IMR-90 (cell line): ENCODE data around the gene SH2B3. TPM values are rescaled to one million over a fixed set of nuclear protein-coding genes. Genes with fewer than 3 reads are reported as not detected.

Experiments
- ATAC-seq: fragments of 200-7000 bp; cut with Tn5 transposase; 2 replicates; pipeline ENCODE4 v1.9.1; 2020; ENCODE audit warnings: low read depth, mild to moderate bottlenecking, moderate library complexity
- BruUV-seq: library from RNA; stranded (reverse); fragments of 400-500 nt; replicated peaks from 2 replicates; lab custom pipeline; 2021; lab: Mats Ljungman, UMichigan
- CTCF ChIA-PET: fragments of 300-600 bp; formaldehyde crosslinking; extraction: SDS; loops from one replicate; lab custom pipeline; 2021; ENCODE audit warnings: antibody characterized with exemption; lab: Yijun Ruan, JAX
- POLR2A ChIA-PET: fragments of 300-600 bp; sonication (Branson Sonifier 250); formaldehyde crosslinking; loops from one replicate; lab custom pipeline; 2022; ENCODE audit warnings: antibody characterized with exemption; ENCODE audit not compliant: unreplicated experiment; lab: Charles Lee
- DNase-seq: peaks from one replicate; pipeline ENCODE4 v3.0.0; 2013
- H2AFZ ChIP-seq: replicated peaks from 2 replicates; pipeline ENCODE3; 2013; ENCODE audit warnings: low read length, mild to moderate bottlenecking; ENCODE audit not compliant: poor library complexity
- H2AK5ac ChIP-seq: 2 replicates; pipeline ENCODE4 v1.6.1; 2013; ENCODE audit warnings: low read depth, low read length, inconsistent platforms
- H2AK9ac ChIP-seq: replicated peaks from 2 replicates; pipeline ENCODE3; 2013; ENCODE audit warnings: mild to moderate bottlenecking, low read depth, low read length, moderate library complexity; ENCODE audit not compliant: poor library complexity
- H2BK120ac ChIP-seq: 2 replicates; pipeline ENCODE4 v1.6.1; 2013; ENCODE audit warnings: low read depth, low read length, inconsistent platforms
- H2BK15ac ChIP-seq: 3 replicates; pipeline ENCODE4 v1.6.1; 2013; ENCODE audit warnings: low read depth, low read length, inconsistent platforms
- H2BK20ac ChIP-seq: 2 replicates; pipeline ENCODE4 v1.6.1; 2013; ENCODE audit warnings: low read depth, mild to moderate bottlenecking, inconsistent platforms, low read length, moderate library complexity
- H2BK5ac ChIP-seq: 2 replicates; pipeline ENCODE4 v1.6.1; 2013; ENCODE audit warnings: mild to moderate bottlenecking, low read depth, low read length, inconsistent platforms; ENCODE audit not compliant: poor library complexity, severe bottlenecking
- H3K14ac ChIP-seq: replicated peaks from 2 replicates; pipeline ENCODE4 v1.6.1; 2013; ENCODE audit warnings: low read depth, low read length, inconsistent platforms
- H3K18ac ChIP-seq: 2 replicates; pipeline ENCODE4 v1.6.1; 2013; ENCODE audit warnings: low read depth, low read length, control low read depth
- H3K23ac ChIP-seq: 2 replicates; pipeline ENCODE4 v1.6.1; 2013; ENCODE audit warnings: low read depth, low read length, inconsistent platforms
- H3K27ac ChIP-seq: 2 replicates; pipeline ENCODE4 v1.5.1; 2013; ENCODE audit warnings: mild to moderate bottlenecking, control low read depth, low read length; ENCODE audit not compliant: insufficient read depth
- H3K27me3 ChIP-seq: 2 replicates; pipeline ENCODE4 v1.6.1; 2013; ENCODE audit warnings: low read length; ENCODE audit not compliant: control insufficient read depth, insufficient read depth
- H3K36me3 ChIP-seq: 2 replicates; pipeline ENCODE4 v1.6.1; 2013; ENCODE audit warnings: low read length, mixed read lengths; ENCODE audit not compliant: control insufficient read depth, insufficient read depth
- H3K4ac ChIP-seq: 2 replicates; pipeline ENCODE4 v1.6.1; 2013; ENCODE audit warnings: low read depth, low read length, inconsistent platforms
- H3K4me1 ChIP-seq: 2 replicates; pipeline ENCODE4 v1.6.1; 2013; ENCODE audit warnings: low read length, mixed read lengths; ENCODE audit not compliant: control insufficient read depth, insufficient read depth
- H3K4me2 ChIP-seq: 2 replicates; pipeline ENCODE4 v1.6.1; 2013; ENCODE audit warnings: low read depth, mild to moderate bottlenecking, control low read depth, low read length, moderate library complexity
- H3K4me3 ChIP-seq: 2 replicates; pipeline ENCODE4 v1.5.1; 2013; ENCODE audit warnings: low read depth, mild to moderate bottlenecking, control low read depth, low read length, moderate library complexity; ENCODE audit not compliant: insufficient read depth
- H3K56ac ChIP-seq: 2 replicates; pipeline ENCODE4 v1.6.1; 2013; ENCODE audit warnings: low read length, inconsistent platforms; ENCODE audit not compliant: insufficient read depth; ENCODE audit errors: extremely low read depth
- H3K79me1 ChIP-seq, 2 experiments: 2 replicates each; pipeline ENCODE4 v1.6.1; 2013; ENCODE audit warnings: low read length in 2 of 2, inconsistent platforms in 1 of 2, low read depth in 1 of 2
- H3K9ac ChIP-seq: 2 replicates; pipeline ENCODE4 v1.6.1; 2013; ENCODE audit warnings: low read depth, low read length, control low read depth
- H3K9me1 ChIP-seq: 2 replicates; pipeline ENCODE4 v1.6.1; 2013; ENCODE audit warnings: low read length, inconsistent platforms; ENCODE audit not compliant: insufficient read depth
- H3K9me3 ChIP-seq: 2 replicates; pipeline ENCODE4 v1.6.1; 2013; ENCODE audit warnings: low read length; ENCODE audit not compliant: control insufficient read depth, insufficient read depth
- H4K20me1 ChIP-seq: 2 replicates; pipeline ENCODE4 v1.6.1; 2013; ENCODE audit warnings: low read length, inconsistent platforms; ENCODE audit not compliant: insufficient read depth
- H4K5ac ChIP-seq: 2 replicates; pipeline ENCODE4 v1.6.1; 2013; ENCODE audit warnings: mild to moderate bottlenecking, low read depth, low read length, control low read depth
- H4K8ac ChIP-seq, 2 experiments: 2 replicates each; pipeline ENCODE4 v1.6.1; 2013; ENCODE audit warnings: low read depth in 2 of 2, low read length in 2 of 2, control low read depth in 1 of 2, inconsistent platforms in 1 of 2
- H4K91ac ChIP-seq: 2 replicates; pipeline ENCODE4 v1.6.1; 2013; ENCODE audit warnings: low read depth, low read length, inconsistent platforms; ENCODE audit not compliant: insufficient read depth
- BHLHE40 ChIP-seq: fragments of 150-350 bp; IDR thresholded peaks from 2 replicates; pipeline ENCODE4 v1.6.1; 2016; ENCODE audit warnings: mild to moderate bottlenecking, low read depth, low read length
- ELK1 ChIP-seq: fragments of 150-350 bp; IDR thresholded peaks from 2 replicates; pipeline ENCODE4 v1.6.1; 2016; ENCODE audit warnings: low read depth, mild to moderate bottlenecking, low read length, moderate library complexity, borderline replicate concordance
- USF2 ChIP-seq: fragments of 150-350 bp; IDR thresholded peaks from 2 replicates; pipeline ENCODE4 v1.6.1; 2017; ENCODE audit warnings: mild to moderate bottlenecking, antibody characterized with exemption, low read length, low read depth
- WGBS, 2 experiments: methylation state at CpG; one replicate each; pipeline versions ENCODE4 v1.1.5 to v1.1.7; 2013; ENCODE audit warnings: missing lambda C conversion rate in 2 of 2; ENCODE audit not compliant: insufficient read length in 1 of 2; ENCODE audit errors: extremely low coverage in 2 of 2; 5-methylcytosine and 5-hydroxymethylcytosine counted together
- dilution Hi-C: fragments of 300-500 bp; cut with HindIII; formaldehyde crosslinking; loops from one replicate; pipeline ENCODE4 v1.14.3; 2018; ENCODE audit warnings: low sequenced_read_pairs; ENCODE audit not compliant: unreplicated experiment
- in situ Hi-C: fragments of 300-500 bp; cut with MboI; formaldehyde crosslinking; loops from 3 replicates; pipeline ENCODE4 v1.14.3; 2019; ENCODE audit warnings: low sequenced_read_pairs, inconsistent platforms, mixed read lengths
- intact Hi-C: fragments of 100-400 bp; cut with micrococcal nuclease; formaldehyde crosslinking; loops from 2 replicates; pipeline ENCODE4 v1.10.0; 2022
- polyA plus RNA-seq, 3 experiments: library from polyadenylated mRNA; depleted of rRNA; stranded (reverse); fragments of >200 nt; gene quantifications; 2 replicates each; pipeline ENCODE4 v1.2.3, GENCODE V29; 2012; ENCODE audit warnings: low replicate concordance in 1 of 3
- total RNA-seq: library from RNA; depleted of rRNA; stranded (reverse); fragments of >200 nt; gene quantifications from 2 replicates; pipeline ENCODE4 v1.2.3, GENCODE V29; 2012
- TF ChIP-seq, protein P1 (sequence below): conservative IDR thresholded peaks from 2 replicates; pipeline ENCODE4 v1.5.1; 2012; ENCODE audit warnings: mild to moderate bottlenecking, low read depth, low read length, improper control_type of control experiment

SH2B3 gene
- total and polyA plus RNA-seq, 2 of the 4 experiments (the other 2 are of a cell fraction): 9.3 to 20.2 TPM

DNA sequence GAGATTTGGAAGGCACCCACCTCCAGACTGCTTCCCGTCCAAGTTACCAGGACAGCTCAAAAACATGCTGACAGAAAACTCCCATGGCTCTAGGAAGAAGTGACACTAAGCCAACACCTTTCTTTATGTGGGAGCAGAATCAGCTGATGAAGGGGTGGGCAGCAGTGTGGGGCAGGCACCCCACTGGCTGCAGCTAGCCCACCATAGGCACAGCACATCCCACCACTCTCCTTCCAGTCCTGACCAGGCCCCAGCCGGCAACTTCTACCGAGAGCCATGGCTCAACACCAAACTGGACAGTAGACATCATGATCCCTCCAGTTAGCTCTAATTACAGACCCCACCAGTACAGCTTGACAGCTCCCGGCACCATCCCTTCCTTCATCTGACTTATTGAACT is 45.0 kb downstream of the SH2B3 start:
- Histone ChIP-seq H3K9ac (no peak overlapping the region), H3K9me3 (no peaks in the 10 kb centered on the region), H3K4me1 (peaks cover 10% of the 10 kb centered on the region), H3K18ac (no peak overlapping the region), H4K20me1 (peaks cover 46% of the 10 kb centered on the region), H3K27ac (peak overlapping the region; percentile 9; the same call in 1 of the 2 replicates), H2AK9ac (no peak overlapping the region), H3K4ac (no peak overlapping the region), H4K8ac (no peak overlapping the region), H3K56ac (no peak overlapping the region), H2AK5ac (no peak overlapping the region), H3K14ac (no peak overlapping the region), H2AFZ (no peak overlapping the region), H3K36me3 (peaks cover 79% of the 10 kb centered on the region), H2BK120ac (no peak overlapping the region), H4K5ac (no peak overlapping the region), H3K79me1 (peaks cover 8 to 72% of the 10 kb centered on the region in 2 experiments), H2BK20ac (no peak overlapping the region), H3K27me3 (no peaks in the 10 kb centered on the region), H3K9me1 (peaks cover 8% of the 10 kb centered on the region; the same call in 1 of the 2 replicates), H3K23ac (no peak overlapping the region), H2BK5ac (no peak overlapping the region), H3K4me2 (no peak overlapping the region), H2BK15ac (no peak overlapping the region), H4K91ac (no peak overlapping the region), H3K4me3 (no peak overlapping the region)
- intact Hi-C loops (loop anchor here (1.0 to 5.0 kb wide), 3 partner anchors 44 to 118 kb away; no protein-coding TSS in a partner anchor), in situ Hi-C loops (no loop called here), dilution Hi-C loops (no loop called here)
- DNase-seq (no peak), ATAC-seq (no peak)
- ChIA-PET POLR2A (no interaction called here), CTCF (interaction anchor here (1.1 to 5.0 kb wide), 5 partner anchors 16 to 83 kb away, joined by 3 to 63 read pairs (median 8); no protein-coding TSS in a partner anchor)
- TSS peak; percentile 54 for BruUV-seq
- TF ChIP-seq ELK1: no peak
- TF ChIP-seq, protein P1, sequence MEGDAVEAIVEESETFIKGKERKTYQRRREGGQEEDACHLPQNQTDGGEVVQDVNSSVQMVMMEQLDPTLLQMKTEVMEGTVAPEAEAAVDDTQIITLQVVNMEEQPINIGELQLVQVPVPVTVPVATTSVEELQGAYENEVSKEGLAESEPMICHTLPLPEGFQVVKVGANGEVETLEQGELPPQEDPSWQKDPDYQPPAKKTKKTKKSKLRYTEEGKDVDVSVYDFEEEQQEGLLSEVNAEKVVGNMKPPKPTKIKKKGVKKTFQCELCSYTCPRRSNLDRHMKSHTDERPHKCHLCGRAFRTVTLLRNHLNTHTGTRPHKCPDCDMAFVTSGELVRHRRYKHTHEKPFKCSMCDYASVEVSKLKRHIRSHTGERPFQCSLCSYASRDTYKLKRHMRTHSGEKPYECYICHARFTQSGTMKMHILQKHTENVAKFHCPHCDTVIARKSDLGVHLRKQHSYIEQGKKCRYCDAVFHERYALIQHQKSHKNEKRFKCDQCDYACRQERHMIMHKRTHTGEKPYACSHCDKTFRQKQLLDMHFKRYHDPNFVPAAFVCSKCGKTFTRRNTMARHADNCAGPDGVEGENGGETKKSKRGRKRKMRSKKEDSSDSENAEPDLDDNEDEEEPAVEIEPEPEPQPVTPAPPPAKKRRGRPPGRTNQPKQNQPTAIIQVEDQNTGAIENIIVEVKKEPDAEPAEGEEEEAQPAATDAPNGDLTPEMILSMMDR: no peak
- TF ChIP-seq USF2: no peak
- TF ChIP-seq BHLHE40: no peak
- no CpG with 5 or more reads among the region's 4 CpGs for WGBS, 2 experiments
